ENCODE measurements around the gene MYCN. TPM values are rescaled to one million over a fixed set of nuclear protein-coding genes. Genes with fewer than 3 reads are reported as not detected.

MYCN gene
- total and polyA plus RNA-seq, 2 of the 13 experiments (the other 11 are each of a cell fraction or from before 2014, with no cell fraction given) = not detected

- TF ChIP-seq RARG (CRISPR knock-in tag; IDR thresholded peaks at IDR 0.05; ENCODE audit: low read depth) = no peak
- TF ChIP-seq GPN1 (CRISPR knock-in tag; IDR thresholded peaks at IDR 0.05; ENCODE audit: borderline replicate concordance) = no peak
- no peak for TF ChIP-seq ZBTB4 (CRISPR knock-in tag; IDR thresholded peaks at IDR 0.05; ENCODE audit: borderline replicate concordance)
Measured at GRCh38 chr2:15901095-15901807, 39.1 kb upstream of the MYCN start (continued).

GRCh38 chr2:15901808-15902130, 38.6 kb upstream of the MYCN start:
- no peaks in the 10 kb centered on the region for H3K36me3 ChIP-seq (replicated peaks in 1 of 2; ENCODE audit: control insufficient read depth in 1 of 2, insufficient read depth in 2 of 2, low read length in 2 of 2)
- no peak overlapping the region for H2AFZ ChIP-seq (ENCODE audit: low read length)
- no peaks in the 10 kb centered on the region for H4K20me1 ChIP-seq (ENCODE audit: insufficient read depth, low read length)
- no peak overlapping the region for H3K4me3 ChIP-seq (replicated peaks in 1 of 3; ENCODE audit: insufficient read depth in 1 of 3, low read depth in 2 of 3, low read length in 3 of 3)
- H3K4me2 ChIP-seq (ENCODE audit: low read depth, low read length) = no peak overlapping the region
- no TSS peak for BruUV-seq (replicated peaks)
- H3K9me3 ChIP-seq (ENCODE audit: low read length) = peaks cover 15% of the 10 kb centered on the region
- no peak for ATAC-seq
- H3K9ac ChIP-seq (ENCODE audit: insufficient read depth, low read depth, low read length) = no peak overlapping the region
- TF ChIP-seq SNAPC5 (CRISPR knock-in tag; IDR thresholded peaks at IDR 0.05; ENCODE audit: borderline replicate concordance) (no peak), ZNF839 (CRISPR knock-in tag; IDR thresholded peaks at IDR 0.05; ENCODE audit: borderline replicate concordance) (no peak), KMT2A (CRISPR knock-in tag; IDR thresholded peaks at IDR 0.05) (no peak), ZNF142 (CRISPR knock-in tag; IDR thresholded peaks at IDR 0.05) (no peak), MED1 (CRISPR knock-in tag; IDR thresholded peaks at IDR 0.05) (no peak), RFX3 (CRISPR knock-in tag; IDR thresholded peaks at IDR 0.05) (no peak)
- no peaks in the 10 kb centered on the region for H3K4me1 ChIP-seq (ENCODE audit: insufficient read depth, low read length)
- in situ Hi-C loops (cut with HindIII; ENCODE audit: extremely low pct_ligation_motif_present, low pct_unique_long_range_greater_than_20kb) (no loop called here), intact Hi-C loops (cut with micrococcal nuclease; ENCODE audit: unreplicated experiment) (no loop called here)
- no peaks in the 10 kb centered on the region for H3K79me2 ChIP-seq (ENCODE audit: insufficient read depth, low read length)
- 0 out of 5 replicates have a peak, but pooled peaks cover 0 to 4% of the 10 kb centered on the region in 2 experiments for H3K27me3 ChIP-seq (ENCODE audit: control insufficient read depth in 1 of 2, insufficient read depth in 2 of 2, low read length in 2 of 2)
- ChIA-PET POLR2A (no interaction called here), CTCF (ENCODE audit: low intra/inter-chr PET ratio, low total read pairs) (no interaction called here)
- H3K27ac ChIP-seq (ENCODE audit: extremely low read length, insufficient read depth, low read length) = no peak overlapping the region
- 42% methylated on average over 3 of the region's 3 CpGs for WGBS (ENCODE audit: low lambda C conversion rate)
- no peak for DNase-seq (ENCODE audit: low spot score)
- no peak for FAIRE-seq

All from HepG2 (cell line).